Measurements from ENCODE around the gene APLP2.
"Not testable (repeated sequence)": the region's sequence is repeated elsewhere in the genome, so short reads cannot be mapped to it uniquely, and the experiment has no call there.

The APLP2 gene

DNA sequence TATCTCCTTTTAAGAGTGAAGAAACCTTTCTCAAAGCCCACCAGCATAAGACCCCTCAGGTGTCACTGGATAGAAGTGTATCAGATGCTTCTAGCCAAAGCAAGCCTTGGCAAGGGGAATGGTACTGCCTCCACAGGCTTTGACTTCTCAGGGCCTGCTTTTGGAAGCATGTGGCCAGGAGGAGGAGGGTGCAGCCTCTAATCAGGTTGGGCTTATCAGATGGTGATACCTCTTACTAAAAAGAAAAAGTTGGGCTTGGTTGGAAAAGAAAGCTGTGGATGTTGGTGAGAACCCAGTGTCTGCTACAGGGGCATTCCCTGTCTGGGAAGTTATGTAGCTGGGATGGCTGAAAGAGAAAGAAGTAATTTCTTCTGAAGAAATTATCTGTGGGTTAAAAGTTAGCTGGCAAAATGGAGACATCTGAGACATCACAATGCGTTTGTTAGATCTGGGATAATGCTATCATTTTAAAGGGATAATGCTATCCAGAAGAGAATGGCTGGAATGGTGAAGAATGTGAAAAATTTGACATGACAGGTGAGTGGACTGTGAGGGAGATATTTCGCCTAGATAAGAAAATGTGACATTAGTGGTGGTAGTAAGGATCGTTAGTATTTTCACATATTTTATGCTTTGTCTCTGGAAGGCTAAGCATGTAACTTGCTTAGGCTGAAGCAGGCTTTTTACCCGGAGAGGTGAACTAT lies 7.2 kb downstream of the APLP2 start:
- H3K9ac ChIP-seq (ENCODE audit: low read depth, low read length): no peak overlapping the region
- no peaks in the 10 kb centered on the region for H3K36me3 ChIP-seq (ENCODE audit: insufficient read depth, low read length)
- no peaks in the 10 kb centered on the region for H3K9me3 ChIP-seq (replicated peaks; ENCODE audit: low read length)
- H3K4me2 ChIP-seq (ENCODE audit: low read length): no peak overlapping the region
- no peak overlapping the region for H3K4me3 ChIP-seq (ENCODE audit: low read length)
- H3K4me1 ChIP-seq (ENCODE audit: control insufficient read depth, insufficient read depth, low read length): peaks cover 4% of the 10 kb centered on the region
- no peaks in the 10 kb centered on the region for H3K27me3 ChIP-seq (ENCODE audit: control insufficient read depth, insufficient read depth, low read length)

DNA sequence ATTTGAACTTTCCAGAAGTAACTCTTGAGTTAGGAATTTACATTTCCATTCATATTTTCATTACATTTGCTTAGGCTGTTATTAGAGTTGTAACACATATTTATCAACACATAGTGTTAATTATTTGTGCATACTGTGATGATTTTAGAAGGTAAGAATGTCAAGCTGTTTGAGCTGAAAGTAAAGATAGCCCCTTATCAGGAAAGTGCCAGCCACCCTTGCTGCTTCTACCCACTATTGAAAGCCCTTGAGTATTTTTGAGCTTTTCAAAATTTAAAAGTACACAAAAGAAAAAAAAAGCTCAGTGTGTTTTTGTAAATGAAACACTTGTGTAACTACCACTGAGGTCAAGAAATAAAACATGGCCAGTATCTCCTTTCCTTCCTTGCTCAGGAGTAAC lies 8.0 kb downstream of the APLP2 start:
- Histone ChIP-seq H3K9ac (ENCODE audit: low read depth, low read length) (no peak overlapping the region), H3K27me3 (ENCODE audit: control insufficient read depth, insufficient read depth, low read length) (no peaks in the 10 kb centered on the region), H3K36me3 (ENCODE audit: insufficient read depth, low read length) (peaks cover 4% of the 10 kb centered on the region), H3K4me3 (ENCODE audit: low read length) (no peak overlapping the region), H3K4me2 (ENCODE audit: low read length) (no peak overlapping the region), H3K9me3 (replicated peaks; ENCODE audit: low read length) (no peaks in the 10 kb centered on the region), H3K4me1 (ENCODE audit: control insufficient read depth, insufficient read depth, low read length) (no peaks in the 10 kb centered on the region)

DNA sequence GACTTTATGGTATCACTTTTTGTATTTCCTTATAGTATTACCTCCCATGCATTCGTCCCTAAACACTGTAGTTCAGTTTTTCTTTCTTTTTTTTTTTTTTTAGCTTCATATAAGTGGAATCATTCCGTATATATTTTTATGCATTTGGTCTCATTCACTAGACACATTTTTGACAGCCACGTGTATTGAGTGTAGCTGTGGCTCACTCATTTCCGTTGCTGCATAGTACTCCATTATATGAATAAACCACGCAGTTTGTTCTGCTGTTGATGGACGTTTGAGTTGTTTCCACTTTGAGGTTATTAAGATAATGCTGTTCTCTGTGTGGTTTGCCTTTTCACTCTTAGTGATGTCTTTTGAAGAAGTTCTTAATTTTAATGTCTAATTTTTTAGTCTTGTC lies 8.4 kb downstream of the APLP2 start:
- no peaks in the 10 kb centered on the region for H3K27me3 ChIP-seq (ENCODE audit: control insufficient read depth, insufficient read depth, low read length)
- H3K36me3 ChIP-seq (ENCODE audit: insufficient read depth, low read length): peaks cover 4% of the 10 kb centered on the region
- H3K9ac ChIP-seq (ENCODE audit: low read depth, low read length): no peak overlapping the region
- H3K9me3 ChIP-seq (replicated peaks; ENCODE audit: low read length): no peaks in the 10 kb centered on the region
- no peaks in the 10 kb centered on the region for H3K4me1 ChIP-seq (ENCODE audit: control insufficient read depth, insufficient read depth, low read length)
- H3K4me2 ChIP-seq (ENCODE audit: low read length): no peak overlapping the region
- no peak overlapping the region for H3K4me3 ChIP-seq (ENCODE audit: low read length)

DNA sequence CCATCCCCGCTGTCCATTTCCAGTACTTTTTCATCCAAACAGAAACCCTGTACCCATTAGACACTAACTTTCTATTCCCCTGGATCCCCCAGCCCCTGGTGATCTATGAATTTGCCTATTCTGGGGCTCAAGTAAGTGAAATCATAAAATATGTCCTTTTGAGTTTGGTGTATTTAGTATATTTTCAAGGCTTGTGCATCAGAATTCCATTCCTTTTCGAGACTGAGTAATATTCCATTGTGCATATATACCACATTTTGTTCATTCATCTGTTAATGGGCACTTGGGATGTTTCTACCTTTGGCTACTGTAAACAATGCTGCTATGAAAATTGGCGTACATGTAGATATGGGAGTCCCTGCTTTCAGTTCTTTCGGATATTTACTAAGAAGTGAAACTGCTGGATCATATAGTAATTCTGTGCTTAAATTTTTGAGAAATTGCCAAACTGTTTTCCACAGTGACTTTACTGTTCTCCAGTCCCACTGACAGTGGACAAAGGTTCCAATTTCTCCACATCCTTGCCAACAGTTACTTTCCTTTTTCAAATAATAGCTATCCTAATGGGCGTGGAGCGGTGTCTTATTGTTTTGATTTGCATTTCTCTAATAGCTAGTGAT lies 16.1 kb downstream of the APLP2 start:
- Histone ChIP-seq H3K9me3 (replicated peaks; ENCODE audit: low read length) (no peaks in the 10 kb centered on the region), H3K4me1 (ENCODE audit: control insufficient read depth, insufficient read depth, low read length) (no peaks in the 10 kb centered on the region), H3K9ac (ENCODE audit: low read depth, low read length) (no peak overlapping the region), H3K4me3 (ENCODE audit: low read length) (no peak overlapping the region), H3K27me3 (ENCODE audit: control insufficient read depth, insufficient read depth, low read length) (no peaks in the 10 kb centered on the region), H3K4me2 (ENCODE audit: low read length) (no peak overlapping the region), H3K36me3 (ENCODE audit: insufficient read depth, low read length) (peaks cover 4% of the 10 kb centered on the region)

DNA sequence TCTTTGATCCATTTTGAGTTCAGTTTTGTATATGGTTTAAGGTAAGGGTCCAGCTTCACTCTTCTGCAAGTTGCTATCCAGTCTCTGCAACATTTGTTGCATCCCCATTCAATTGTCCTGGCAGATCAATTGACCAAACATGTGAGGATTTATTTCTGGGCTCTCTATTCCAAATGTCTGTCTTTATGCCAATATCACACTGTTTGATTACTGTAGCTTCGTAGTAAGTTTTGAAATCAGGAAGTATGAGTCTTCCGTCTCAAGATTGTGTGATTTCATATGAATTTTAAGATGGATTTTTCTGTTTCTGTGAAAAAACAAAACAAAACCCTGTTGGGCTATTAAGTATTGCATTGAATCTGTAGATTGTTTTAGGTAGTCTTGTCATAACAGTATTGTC lies 17.0 kb downstream of the APLP2 start:
- Histone ChIP-seq H3K27me3 (ENCODE audit: control insufficient read depth, insufficient read depth, low read length) (no peaks in the 10 kb centered on the region), H3K9ac (ENCODE audit: low read depth, low read length) (no peak overlapping the region), H3K36me3 (ENCODE audit: insufficient read depth, low read length) (peaks cover 4% of the 10 kb centered on the region), H3K9me3 (replicated peaks; ENCODE audit: low read length) (no peaks in the 10 kb centered on the region), H3K4me1 (ENCODE audit: control insufficient read depth, insufficient read depth, low read length) (no peaks in the 10 kb centered on the region), H3K4me2 (ENCODE audit: low read length) (no peak overlapping the region), H3K4me3 (ENCODE audit: low read length) (no peak overlapping the region)

DNA sequence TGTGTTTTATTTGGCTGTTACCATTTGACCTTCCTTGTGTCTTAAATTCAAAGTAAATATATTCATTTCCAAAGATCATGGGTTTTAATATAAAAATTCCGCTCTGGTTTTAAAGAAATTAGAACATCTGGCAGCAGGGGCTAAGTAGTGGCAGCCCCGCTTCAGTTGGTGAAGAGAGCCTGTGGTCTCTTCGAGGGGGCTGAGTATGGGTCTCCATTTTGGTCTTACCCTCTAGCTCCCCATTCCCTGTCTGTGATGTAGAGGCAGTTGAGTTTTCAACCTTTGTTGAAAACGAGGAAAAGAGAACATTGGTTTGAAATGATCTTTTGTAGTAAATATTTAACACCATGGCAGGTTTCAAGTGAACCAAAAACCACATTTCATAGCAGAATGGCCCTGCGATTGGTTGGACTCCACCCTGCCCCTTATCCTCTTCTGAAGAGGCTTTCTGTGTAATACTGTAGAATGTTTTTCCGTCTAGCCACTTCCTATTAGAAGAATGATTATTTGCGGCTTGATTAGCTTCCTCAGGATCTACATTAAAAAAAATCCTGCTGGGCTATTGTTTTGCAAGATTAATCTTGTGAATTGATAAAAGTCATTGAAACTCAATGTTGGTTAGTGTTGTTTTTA lies 17.7 kb downstream of the APLP2 start:
- Histone ChIP-seq H3K4me2 (ENCODE audit: low read length) (no peak overlapping the region), H3K4me3 (ENCODE audit: low read length) (no peak overlapping the region), H3K27me3 (ENCODE audit: control insufficient read depth, insufficient read depth, low read length) (no peaks in the 10 kb centered on the region)

DNA sequence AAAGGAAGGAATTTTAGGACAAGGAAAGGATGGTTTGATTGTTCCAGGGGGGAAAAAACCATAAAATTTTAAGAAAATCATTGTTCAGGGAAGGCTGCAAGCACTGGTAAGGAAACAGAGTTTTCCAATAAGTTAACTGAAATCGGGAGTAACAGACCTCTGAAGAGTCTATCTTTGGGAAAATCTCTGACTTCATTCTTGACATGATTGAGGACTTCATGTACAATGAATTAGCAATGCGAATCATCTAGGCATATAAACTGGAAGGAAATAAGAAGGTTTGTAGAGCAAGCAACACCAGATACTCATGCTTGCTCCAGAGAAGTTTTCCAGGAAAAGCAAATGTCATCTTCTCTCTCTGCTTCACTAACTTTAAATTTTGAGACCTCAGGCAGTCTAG lies 18.5 kb downstream of the APLP2 start:
- no peaks in the 10 kb centered on the region for H3K36me3 ChIP-seq (ENCODE audit: insufficient read depth, low read length)
- no peak overlapping the region for H3K9ac ChIP-seq (ENCODE audit: low read depth, low read length)
- H3K9me3 ChIP-seq (replicated peaks; ENCODE audit: low read length): no peaks in the 10 kb centered on the region
- no peak overlapping the region for H3K4me3 ChIP-seq (ENCODE audit: low read length)
- no peak overlapping the region for H3K4me2 ChIP-seq (ENCODE audit: low read length)
- no peaks in the 10 kb centered on the region for H3K27me3 ChIP-seq (ENCODE audit: control insufficient read depth, insufficient read depth, low read length)
- no peaks in the 10 kb centered on the region for H3K4me1 ChIP-seq (ENCODE audit: control insufficient read depth, insufficient read depth, low read length)

More for the DNA sequence above, 17.7 kb downstream of the APLP2 start:
- Histone ChIP-seq H3K9ac (ENCODE audit: low read depth, low read length) (no peak overlapping the region), H3K36me3 (ENCODE audit: insufficient read depth, low read length) (peaks cover 3% of the 10 kb centered on the region), H3K9me3 (replicated peaks; ENCODE audit: low read length) (no peaks in the 10 kb centered on the region), H3K4me1 (ENCODE audit: control insufficient read depth, insufficient read depth, low read length) (no peaks in the 10 kb centered on the region)

DNA sequence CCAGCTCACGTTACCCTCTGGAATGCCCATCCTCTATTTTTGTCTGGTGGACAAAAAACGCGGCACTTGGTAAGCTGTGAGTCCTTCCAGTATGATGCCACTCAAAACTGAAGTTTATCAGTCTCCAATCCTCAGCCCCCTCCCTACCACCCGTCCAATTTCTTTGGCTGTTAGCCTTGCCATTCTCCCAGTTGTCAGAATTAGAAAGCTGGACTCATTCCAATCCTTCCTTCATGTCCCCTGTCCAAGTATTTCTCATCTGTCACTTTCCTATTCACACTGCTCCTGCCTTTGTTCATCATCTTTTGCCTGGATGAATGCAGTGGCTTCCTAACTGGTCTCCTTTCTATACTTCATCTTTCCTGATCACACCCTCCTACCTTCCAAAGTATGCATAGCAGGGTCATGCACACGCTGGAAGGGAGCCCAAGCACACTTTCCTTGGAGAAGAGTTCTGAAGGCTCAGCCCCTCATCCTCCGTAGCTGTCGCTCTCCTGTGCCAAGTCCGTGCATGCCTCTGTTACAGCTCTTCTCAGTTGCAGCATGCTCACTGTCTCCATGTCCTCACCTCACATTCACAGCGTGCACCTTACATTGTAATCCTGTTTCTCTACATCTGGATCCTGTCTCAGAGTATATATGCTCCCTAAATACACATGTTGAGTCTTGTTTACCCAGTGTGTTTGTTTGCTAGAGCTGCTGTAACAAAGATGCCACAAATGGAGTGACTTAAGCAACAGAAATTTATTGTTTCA lies 19.4 kb downstream of the APLP2 start:
- H3K4me1 ChIP-seq (ENCODE audit: control insufficient read depth, insufficient read depth, low read length): no peaks in the 10 kb centered on the region
- no peaks in the 10 kb centered on the region for H3K36me3 ChIP-seq (ENCODE audit: insufficient read depth, low read length)
- no peak overlapping the region for H3K4me2 ChIP-seq (ENCODE audit: low read length)
- H3K9me3 ChIP-seq (replicated peaks; ENCODE audit: low read length): no peaks in the 10 kb centered on the region
- H3K4me3 ChIP-seq (ENCODE audit: low read length): no peak overlapping the region
- H3K27me3 ChIP-seq (ENCODE audit: control insufficient read depth, insufficient read depth, low read length): no peaks in the 10 kb centered on the region
- no peak overlapping the region for H3K9ac ChIP-seq (ENCODE audit: low read depth, low read length)

DNA sequence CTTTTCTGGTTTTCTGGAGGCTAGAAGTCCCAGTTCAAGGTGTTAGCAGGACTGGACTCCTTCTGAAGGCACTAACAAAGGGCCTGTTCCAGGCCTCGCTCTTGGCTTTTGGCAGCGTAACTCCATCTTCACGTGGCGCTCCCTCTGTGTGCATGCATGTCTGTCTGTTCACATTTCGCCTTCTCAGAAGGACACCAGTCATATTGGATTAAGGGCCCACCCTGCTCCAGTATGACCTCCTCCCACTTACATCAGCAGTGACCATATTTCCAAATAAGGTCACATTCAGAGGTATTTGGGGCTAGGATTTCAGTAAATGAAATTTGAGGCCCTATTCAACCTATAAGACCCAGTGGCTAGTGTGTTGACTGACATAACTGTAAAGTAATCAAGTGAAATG lies 20.0 kb downstream of the APLP2 start:
- no peak overlapping the region for H3K4me3 ChIP-seq (ENCODE audit: low read length)
- no peaks in the 10 kb centered on the region for H3K36me3 ChIP-seq (ENCODE audit: insufficient read depth, low read length)
- H3K9me3 ChIP-seq (replicated peaks; ENCODE audit: low read length): no peaks in the 10 kb centered on the region
- no peaks in the 10 kb centered on the region for H3K4me1 ChIP-seq (ENCODE audit: control insufficient read depth, insufficient read depth, low read length)
- H3K9ac ChIP-seq (ENCODE audit: low read depth, low read length): no peak overlapping the region
- no peak overlapping the region for H3K4me2 ChIP-seq (ENCODE audit: low read length)
- H3K27me3 ChIP-seq (ENCODE audit: control insufficient read depth, insufficient read depth, low read length): no peaks in the 10 kb centered on the region

DNA sequence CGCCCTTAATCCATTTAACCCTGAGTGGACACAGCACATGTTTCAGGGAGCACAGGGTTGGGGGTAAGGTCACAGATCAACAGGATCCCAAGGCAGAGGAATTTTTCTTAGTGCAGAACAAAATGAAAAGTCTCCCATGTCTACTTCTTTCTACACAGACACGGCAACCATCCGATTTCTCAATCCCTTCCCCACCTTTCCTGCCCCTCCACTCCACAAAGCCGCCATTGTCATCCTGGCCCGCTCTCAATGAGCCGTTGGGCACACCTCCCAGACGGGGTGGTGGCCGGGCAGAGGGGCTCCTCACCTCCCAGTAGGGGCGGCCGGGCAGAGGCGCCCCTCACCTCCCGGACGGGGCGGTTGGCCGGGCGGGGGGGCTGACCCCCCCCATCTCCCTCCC lies 20.8 kb downstream of the APLP2 start:
- H3K36me3 ChIP-seq (ENCODE audit: insufficient read depth, low read length); H3K4me1 ChIP-seq (ENCODE audit: control insufficient read depth, insufficient read depth, low read length); H3K4me2 ChIP-seq (ENCODE audit: low read length); H3K9ac ChIP-seq (ENCODE audit: low read depth, low read length); H3K9me3 ChIP-seq (replicated peaks; ENCODE audit: low read length); H3K27me3 ChIP-seq (ENCODE audit: control insufficient read depth, insufficient read depth, low read length); H3K4me3 ChIP-seq (ENCODE audit: low read length): not testable (repeated sequence)

DNA sequence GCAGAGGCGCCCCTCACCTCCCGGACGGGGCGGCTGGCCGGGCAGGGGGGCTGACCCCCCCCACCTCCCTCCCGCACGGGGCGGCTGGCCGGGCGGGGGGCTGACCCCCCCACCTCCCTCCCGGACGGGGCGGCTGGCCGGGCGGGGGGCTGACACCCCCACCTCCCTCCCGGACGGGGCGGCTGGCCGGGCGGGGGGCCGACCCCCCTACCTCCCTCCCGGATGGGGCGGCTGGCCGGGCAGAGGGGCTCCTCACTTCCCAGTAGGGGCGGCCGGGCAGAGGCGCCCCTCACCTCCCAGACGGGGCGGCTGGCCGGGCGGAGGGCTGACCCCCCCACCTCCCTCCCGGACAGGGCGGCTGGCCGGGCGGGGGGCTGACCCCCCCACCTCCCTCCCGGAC lies 21.5 kb downstream of the APLP2 start:
- not testable (repeated sequence) for H3K9me3 ChIP-seq (replicated peaks; ENCODE audit: low read length); H3K4me1 ChIP-seq (ENCODE audit: control insufficient read depth, insufficient read depth, low read length); H3K27me3 ChIP-seq (ENCODE audit: control insufficient read depth, insufficient read depth, low read length); H3K4me2 ChIP-seq (ENCODE audit: low read length); H3K36me3 ChIP-seq (ENCODE audit: insufficient read depth, low read length); H3K9ac ChIP-seq (ENCODE audit: low read depth, low read length); H3K4me3 ChIP-seq (ENCODE audit: low read length)
